Fibroblast of villous mesenchyme (primary cell): ENCODE results near the gene STAB1. TPM values are rescaled to one million over a fixed set of nuclear protein-coding genes. Genes with fewer than 3 reads are reported as not detected.
A peak's percentile ranks its signal among the peaks of the same experiment; 100 is the strongest.

ENCODE experiments used
- DNase-seq: peaks from one replicate; pipeline ENCODE4 v3.0.0-alpha.2; 2010; ENCODE audit warnings: low read depth
- H3K4me3 ChIP-seq: 2 replicates; pipeline ENCODE4 v1.5.1; 2011; ENCODE audit warnings: low read depth, mild to moderate bottlenecking, low read length
- CTCF ChIP-seq: IDR thresholded peaks from 2 replicates; pipeline ENCODE4 v1.5.1; 2012; ENCODE audit warnings: low read depth, mild to moderate bottlenecking, low read length; ENCODE audit not compliant: insufficient read depth
- total RNA-seq: library from RNA; depleted of rRNA; stranded (reverse); fragments of >200 nt; gene quantifications from 2 replicates; pipeline ENCODE4 v1.2.3, GENCODE V29; 2012

The STAB1 gene
- total RNA-seq, 1 donor, result 0.43 TPM

DNA sequence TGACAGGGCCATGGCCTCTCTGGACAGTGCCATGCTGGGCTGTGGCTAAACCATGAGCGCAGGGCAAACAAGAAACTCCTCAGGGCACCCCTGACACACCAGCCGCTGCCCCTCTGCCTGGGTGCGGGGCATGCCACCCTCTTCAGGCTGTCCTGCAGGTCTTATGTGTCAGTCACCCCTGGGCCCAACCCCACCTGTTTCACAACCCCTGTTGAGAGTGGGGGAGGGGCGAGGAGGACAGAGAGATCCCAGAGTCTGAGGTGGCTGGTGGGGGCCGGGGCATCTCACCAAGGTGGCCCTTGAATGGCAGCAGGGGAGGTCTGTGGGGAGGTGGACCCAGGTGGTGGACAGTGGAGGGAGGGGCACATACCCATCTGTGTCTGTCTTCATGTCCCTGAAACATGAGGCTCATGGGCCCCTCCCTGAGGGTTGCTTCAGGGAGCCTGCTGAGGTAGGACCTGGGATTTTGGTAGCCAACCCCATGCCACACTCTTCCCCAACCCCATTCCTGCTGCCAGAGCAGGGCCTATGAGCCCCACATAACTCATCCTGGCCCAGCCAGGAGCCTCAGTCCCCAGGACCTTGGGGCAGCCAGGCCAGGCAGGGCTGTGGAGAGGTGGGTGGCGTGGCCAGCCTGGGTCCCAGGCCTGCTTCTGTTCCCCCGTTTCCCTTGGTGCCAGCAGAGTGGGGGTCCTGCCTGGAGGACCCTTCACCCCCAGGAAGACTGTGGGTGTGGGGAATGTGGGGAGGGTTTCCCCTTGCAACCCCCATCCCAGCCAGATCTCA is 1.7 kb upstream of the STAB1 start:
- TF ChIP-seq CTCF, result no peak
- H3K4me3 ChIP-seq, result no peak overlapping the region
- no peak for DNase-seq

DNA sequence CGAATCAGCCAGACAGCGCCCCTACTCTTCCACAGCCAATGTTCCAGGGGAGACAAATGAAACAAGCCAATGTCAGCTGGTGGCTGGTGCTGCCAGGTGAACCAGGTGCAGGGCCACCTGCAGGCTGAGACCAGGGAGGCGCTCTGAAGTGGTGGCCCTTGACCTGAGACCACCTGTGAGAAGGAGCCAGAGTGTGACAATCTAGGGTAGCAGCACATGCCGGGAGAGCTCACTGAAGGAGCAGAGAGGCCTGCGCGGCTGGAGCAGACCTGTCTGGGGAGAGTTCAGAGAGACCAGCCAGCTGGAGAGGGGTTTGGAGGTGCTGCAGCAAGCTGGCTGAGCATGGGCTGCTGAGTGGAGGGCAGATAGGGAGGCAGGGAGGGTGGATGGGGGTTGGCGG is 693 bp upstream of the STAB1 start:
- DNase-seq, result no peak
- no peak overlapping the region for H3K4me3 ChIP-seq
- TF ChIP-seq CTCF, result no peak

GRCh38 chr3:52495777-52496602 is 852 bp downstream of the STAB1 start:
- peak; percentile 64 for DNase-seq
- H3K4me3 ChIP-seq, result no peak overlapping the region
- no peak for TF ChIP-seq CTCF

DNA sequence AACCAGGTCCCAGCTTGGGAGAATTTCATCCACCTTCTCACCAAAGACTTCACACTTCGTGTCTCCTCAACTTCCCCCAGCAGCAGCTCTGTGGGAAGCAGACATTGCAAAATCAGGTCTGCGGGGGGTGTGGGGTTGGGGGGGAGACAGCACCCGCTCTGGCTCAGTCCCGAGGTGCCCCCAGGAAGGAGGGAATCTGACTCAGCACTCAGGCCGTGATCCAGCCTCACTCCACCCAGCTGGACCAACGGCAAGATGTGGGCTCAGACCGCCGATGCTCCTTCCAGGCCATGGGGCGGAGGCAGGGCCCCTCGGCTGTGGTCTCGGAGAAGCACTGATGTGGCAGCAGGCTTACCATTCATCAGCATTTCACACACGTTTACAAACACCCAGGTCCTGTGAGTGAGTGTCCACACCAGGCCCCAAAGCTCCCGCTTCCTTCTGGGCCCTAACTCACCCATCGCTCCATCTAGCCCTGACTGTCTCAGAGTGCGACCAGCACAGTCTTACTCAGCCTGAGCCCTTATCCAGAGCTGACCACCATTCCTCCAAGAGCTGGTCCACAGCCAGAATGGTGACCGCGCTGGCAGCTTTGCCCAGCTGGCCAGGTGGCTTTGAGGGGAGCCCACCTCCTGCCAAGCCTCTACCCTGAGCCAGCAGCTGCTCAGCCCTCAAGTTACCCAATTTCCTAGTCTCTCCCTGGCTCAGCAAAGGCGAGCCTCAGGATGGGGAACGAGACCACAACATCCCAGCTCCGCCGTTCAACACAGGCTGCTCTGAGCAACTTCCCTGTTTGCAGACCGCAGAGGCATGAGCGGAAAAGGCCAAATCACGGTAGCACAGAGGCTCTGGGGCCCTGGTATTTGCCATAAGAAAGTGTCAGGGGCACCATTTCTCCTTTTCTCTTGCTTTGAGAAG is 3.3 kb downstream of the STAB1 start:
- no peak for TF ChIP-seq CTCF
- DNase-seq, result peak; percentile 85
- no peak overlapping the region for H3K4me3 ChIP-seq

- no peak for DNase-seq
- H3K4me3 ChIP-seq, result no peak overlapping the region
- TF ChIP-seq CTCF, result no peak
Measured at GRCh38 chr3:52501046-52501445, 5.9 kb downstream of the STAB1 start.

DNA sequence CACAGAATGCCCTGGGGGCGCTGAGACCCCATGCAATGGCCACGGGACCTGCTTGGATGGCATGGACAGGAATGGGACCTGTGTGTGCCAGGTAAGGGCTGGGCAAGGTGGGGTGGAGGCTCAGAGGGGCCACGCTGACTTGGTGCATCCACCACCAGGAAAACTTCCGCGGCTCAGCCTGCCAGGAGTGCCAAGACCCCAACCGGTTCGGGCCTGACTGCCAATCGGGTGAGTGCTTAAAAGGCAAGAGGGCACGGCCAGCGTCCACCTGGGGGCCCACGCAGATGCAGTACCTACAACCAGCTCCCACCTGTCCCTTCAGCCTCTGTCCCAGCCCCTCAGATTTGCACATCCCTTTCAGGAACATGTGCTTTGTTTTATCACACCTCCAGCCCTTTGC is 6.9 kb downstream of the STAB1 start:
- DNase-seq, result no peak
- H3K4me3 ChIP-seq, result no peak overlapping the region
- no peak for TF ChIP-seq CTCF
